GM19438 (cell line): ENCODE measurements around the gene FCHSD1.
"Not testable (repeated sequence)": the region's sequence is repeated elsewhere in the genome, so short reads cannot be mapped to it uniquely, and the experiment has no call there.

Experiments used
- ATAC-seq: cut with Tn5 transposase; IDR thresholded peaks from one replicate; pipeline ENCODE4 v1.9.1; 2021; ENCODE audit warnings: low read depth; ENCODE audit not compliant: unreplicated experiment

The FCHSD1 gene

DNA sequence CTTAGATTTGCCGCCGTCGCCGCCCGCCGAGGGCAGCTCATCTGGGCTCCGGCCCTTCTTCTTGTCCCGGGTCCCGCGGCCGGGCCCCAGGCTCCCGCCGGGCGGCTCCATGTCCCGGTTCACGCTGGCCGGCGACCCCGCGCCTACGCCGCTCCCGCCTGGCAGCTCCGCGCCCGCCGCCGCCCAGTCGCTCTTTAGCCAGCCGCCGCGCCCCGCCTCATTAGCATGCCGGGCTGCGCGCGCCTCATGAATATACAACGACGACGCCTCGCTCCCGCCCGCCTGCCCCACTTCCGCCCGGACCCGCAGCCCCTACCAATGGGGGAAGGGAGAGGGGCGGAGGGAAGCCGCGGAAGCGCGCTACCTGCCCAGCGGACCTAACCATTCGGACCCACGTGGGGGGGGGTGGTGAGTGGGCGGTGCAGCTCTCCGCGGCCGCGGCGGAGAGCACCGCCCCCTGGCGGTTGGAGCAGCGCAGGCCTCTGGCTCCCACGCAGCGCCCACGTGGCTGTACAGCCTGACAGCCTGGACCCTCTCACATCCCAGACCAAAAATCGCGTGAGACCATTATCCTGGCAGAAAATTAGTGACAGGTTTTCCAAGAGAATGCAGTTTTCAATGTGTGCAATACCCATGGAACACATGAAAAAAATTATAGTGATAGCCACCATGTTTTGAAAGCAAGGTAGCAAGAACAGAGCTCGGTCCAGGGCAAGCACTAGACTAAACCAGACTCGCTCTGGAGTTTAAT, 32.2 kb downstream of the FCHSD1 start, which contains the start of gene DIAPH1:
TSS of gene DIAPH1 (minus strand) at position 197 of the 751 bp plus-strand sequence. CDS start at position 111, 86 bp downstream.
- peak; percentile 71 for ATAC-seq

- ATAC-seq: peak; percentile 30
Measured at GRCh38 chr5:141618030-141618803, 33.0 kb downstream of the FCHSD1 start.

- ATAC-seq: no peak
Measured at GRCh38 chr5:141617682-141618029, 33.6 kb downstream of the FCHSD1 start.

GRCh38 chr5:141617128-141617527, 34.1 kb downstream of the FCHSD1 start:
- ATAC-seq: no peak

DNA sequence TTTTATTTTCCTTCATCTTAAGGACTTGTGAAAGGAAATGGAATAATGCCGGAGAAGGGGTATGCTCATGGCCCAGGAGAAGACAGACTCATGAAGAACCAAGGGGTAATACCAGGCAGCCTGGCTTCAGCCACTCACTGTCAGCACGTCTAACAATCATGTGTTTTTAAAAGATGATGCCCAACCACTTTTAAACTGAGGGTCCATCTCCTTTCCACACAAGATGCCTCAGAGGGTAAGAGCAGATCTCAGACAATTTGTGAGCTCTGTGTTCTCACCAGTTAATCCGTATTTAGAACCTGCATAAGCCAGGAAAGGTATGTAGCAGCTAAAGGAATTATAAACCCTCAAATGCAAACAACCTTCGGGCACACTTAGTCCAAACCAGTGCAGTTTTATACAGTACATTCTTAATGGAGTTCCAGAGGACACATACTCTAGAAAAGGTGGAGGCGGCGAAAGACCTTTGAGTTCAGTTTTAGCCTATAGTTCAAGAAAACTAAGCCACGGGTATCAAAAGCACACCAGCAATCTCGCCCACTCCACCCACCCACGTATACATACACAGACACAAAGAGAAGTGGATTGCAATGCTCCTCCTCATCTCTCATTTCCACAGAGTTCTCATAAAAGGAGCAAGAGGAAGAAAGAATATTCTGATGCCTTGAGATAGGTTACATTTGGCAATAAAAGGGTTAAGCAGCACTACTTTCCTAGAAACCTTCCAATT, 35.1 kb downstream of the FCHSD1 start:
- no peak for ATAC-seq

GRCh38 chr5:141613344-141613743, 37.9 kb downstream of the FCHSD1 start:
- ATAC-seq: no peak

GRCh38 chr5:141611289-141611688, 39.9 kb downstream of the FCHSD1 start:
- no peak for ATAC-seq

DNA sequence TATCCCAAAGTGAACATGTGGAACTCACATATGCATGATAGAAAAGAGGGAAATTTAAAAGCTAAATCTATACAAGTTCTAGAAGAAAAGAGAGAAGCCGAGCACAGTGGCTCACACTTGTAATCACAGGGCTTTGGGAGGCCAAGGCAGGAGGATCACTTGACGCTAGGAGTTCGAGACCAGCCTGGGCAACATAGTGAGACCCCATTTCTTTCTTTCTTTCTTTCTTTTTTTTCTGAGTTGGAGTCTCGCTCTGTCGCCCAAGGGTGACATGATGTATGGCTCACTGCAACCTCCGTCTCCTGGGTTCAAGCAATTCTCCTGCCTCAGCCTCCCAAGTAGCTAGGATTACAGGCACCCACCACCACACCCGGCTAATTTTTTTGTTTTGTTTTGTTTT, 41.3 kb downstream of the FCHSD1 start:
- not testable (repeated sequence) for ATAC-seq

GRCh38 chr5:141609044-141609443, 42.2 kb downstream of the FCHSD1 start:
- no peak for ATAC-seq

- ATAC-seq: no peak
Measured at GRCh38 chr5:141608557-141608956, 42.7 kb downstream of the FCHSD1 start.

DNA sequence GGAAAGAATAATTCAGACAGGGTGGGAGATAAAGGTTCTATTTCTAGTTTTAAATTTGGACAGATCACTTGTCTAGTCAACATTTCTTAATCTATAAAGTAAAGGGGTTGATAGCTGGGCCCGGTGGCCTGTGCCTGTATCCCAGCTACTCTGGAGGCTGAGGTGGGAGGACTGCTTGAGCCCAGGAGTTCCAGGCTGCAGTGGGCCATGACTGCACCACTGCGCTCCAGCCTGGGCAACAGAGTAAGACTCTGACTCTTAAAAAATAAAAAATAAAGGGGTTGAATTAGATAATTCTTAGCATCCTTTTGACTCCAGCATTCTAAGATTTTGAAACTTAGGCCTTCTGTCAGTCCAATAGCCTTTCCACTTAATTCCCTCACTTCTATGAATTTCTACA, 43.2 kb downstream of the FCHSD1 start:
- no peak for ATAC-seq

- peak; percentile 94 for ATAC-seq
Measured at GRCh38 chr5:141605523-141606277, 45.5 kb downstream of the FCHSD1 start.

GRCh38 chr5:141603923-141604717, 47.1 kb downstream of the FCHSD1 start:
- no peak for ATAC-seq

- no peak for ATAC-seq
Measured at GRCh38 chr5:141602606-141603005, 48.6 kb downstream of the FCHSD1 start.

DNA sequence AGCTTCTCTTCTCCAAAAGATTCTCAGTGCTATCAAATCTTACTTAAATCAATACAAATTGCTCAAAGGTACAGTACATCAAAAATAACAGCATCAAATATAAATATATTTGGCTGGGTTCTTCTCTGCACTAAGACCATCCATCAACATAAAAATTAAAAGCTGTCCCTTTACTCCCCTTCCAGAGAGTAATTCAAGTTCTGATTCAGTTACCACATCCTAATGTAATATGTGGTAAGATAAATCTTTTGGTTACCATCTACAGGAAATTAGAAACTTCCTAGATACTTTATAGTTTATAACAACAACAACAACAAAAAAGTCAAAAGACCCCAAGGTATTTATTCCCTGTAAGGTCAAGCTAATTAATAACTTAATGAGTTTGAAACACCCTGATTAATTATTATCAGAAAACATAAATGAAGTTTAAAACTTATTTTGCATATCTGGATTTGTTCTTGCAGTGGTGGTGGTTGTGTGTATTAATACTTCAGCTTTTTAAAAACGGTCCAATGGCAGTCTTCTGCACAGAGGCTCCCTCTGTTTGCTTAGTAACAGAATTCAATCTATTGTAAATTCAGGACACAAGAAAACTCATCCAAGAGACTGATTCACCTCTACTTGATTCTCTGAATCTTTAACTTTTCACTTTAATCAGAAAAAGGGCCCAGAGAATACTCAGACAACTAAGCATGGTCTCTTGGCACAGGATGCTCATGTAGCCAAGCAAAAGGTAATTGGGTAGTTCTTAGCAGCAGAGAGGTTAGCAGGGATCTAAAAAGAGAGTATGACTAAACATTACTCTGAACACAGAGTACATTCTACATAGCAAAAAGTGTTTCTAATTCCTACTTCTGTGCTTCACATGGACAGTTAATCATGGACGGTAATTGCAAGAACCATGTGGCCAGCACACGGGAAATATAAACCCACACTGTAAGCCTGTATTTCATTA, 52.5 kb downstream of the FCHSD1 start:
- ATAC-seq: no peak

- no peak for ATAC-seq
Measured at GRCh38 chr5:141597814-141598213, 53.4 kb downstream of the FCHSD1 start.

DNA sequence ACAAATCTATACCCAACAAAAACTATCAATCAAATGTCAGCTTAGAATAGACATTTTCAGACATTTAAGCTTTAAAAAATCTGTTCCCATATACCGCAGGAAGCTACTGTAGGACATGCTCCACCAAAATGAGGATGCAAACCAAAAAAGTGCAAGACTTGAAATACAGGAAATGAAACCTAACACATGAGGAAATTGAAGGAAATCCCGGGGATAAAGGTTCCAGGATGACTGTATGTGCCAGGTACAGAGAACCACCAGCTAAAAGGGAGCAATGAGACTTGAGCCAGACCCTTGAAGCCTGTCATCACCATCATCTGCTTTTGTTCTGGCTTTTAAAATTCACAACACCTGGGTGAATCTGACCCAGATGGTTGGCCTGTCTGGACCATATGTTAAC, 53.8 kb downstream of the FCHSD1 start:
- no peak for ATAC-seq

DNA sequence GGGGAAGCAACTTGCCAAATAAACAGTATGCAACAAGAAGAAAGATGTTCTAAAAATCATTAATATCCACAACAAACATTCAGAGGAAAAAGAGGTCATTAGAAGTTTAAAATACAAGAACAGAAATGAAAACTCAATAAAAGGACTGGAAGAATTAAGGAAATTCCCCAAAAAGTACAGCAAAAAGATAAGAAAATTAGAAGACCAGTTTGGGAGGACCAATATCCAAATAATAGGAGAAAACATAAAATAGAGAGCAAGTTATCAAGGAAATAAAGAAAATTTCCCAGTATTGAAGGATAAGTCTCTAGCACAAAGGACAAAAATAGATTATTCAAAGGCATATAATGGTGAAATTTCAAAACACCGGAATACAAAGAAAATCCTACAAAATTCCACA, 54.4 kb downstream of the FCHSD1 start:
- ATAC-seq: no peak

- ATAC-seq: no peak
Measured at GRCh38 chr5:141590127-141590526, 61.1 kb downstream of the FCHSD1 start.
